Ascending aorta (tissue), 2 donors: Measurements from ENCODE around the gene HAND1. TPM values are rescaled to one million over a fixed set of nuclear protein-coding genes. Genes with fewer than 3 reads are reported as not detected.

Experiments
- DNase-seq, 2 donors: peaks; one replicate each; pipeline ENCODE4 v3.0.0-alpha.2; 2019; ENCODE audit warnings: low spot score in 2 of 2
- H3K27ac ChIP-seq, 2 donors: fragments of 200-600 bp; sonication (generic); one replicate each; pipeline ENCODE4 v1.5.1; 2016 to 2017; ENCODE audit warnings: mild to moderate bottlenecking in 1 of 2
- H3K27me3 ChIP-seq: fragments of 200-600 bp; sonication (generic); one replicate; pipeline ENCODE4 v1.5.1; 2017
- H3K36me3 ChIP-seq, 2 donors: fragments of 200-600 bp; sonication (generic); one replicate each; pipeline ENCODE4 v1.5.1; 2016
- H3K4me1 ChIP-seq, 2 donors: fragments of 200-600 bp; sonication (generic); one replicate each; pipeline ENCODE4 v1.5.1; 2016 to 2017; ENCODE audit warnings: mild to moderate bottlenecking in 1 of 2
- H3K4me3 ChIP-seq, 2 donors: fragments of 200-600 bp; sonication (generic); one replicate each; pipeline ENCODE4 v1.5.1; 2016 to 2017; ENCODE audit warnings: mild to moderate bottlenecking in 1 of 2
- H3K9me3 ChIP-seq, 2 donors: fragments of 200-600 bp; sonication (generic); one replicate each; pipeline ENCODE4 v1.5.1; 2016
- CTCF ChIP-seq, 3 experiments: fragments of 200-600 bp in 2 of 3; fragments of 450-650 bp in 1 of 3; sonication (generic) in 2 of 3; IDR thresholded peaks; one replicate each; pipeline ENCODE4 v1.5.1; 2016 to 2019; ENCODE audit warnings: antibody characterized with exemption in 3 of 3, mild to moderate bottlenecking in 1 of 3, moderate library complexity in 1 of 3
- intact Hi-C: fragments of 100-400 bp; cut with DNase I; formaldehyde crosslinking; loops from one replicate; pipeline ENCODE4 v1.15.1; 2023
- total RNA-seq: library from RNA; depleted of rRNA; stranded (reverse); fragments of >200 nt; gene quantifications from one replicate; pipeline ENCODE4 v1.1.0, GENCODE V29; 2016

HAND1 gene
- total RNA-seq, 1 donor from 2014 or later, result not detected

DNA sequence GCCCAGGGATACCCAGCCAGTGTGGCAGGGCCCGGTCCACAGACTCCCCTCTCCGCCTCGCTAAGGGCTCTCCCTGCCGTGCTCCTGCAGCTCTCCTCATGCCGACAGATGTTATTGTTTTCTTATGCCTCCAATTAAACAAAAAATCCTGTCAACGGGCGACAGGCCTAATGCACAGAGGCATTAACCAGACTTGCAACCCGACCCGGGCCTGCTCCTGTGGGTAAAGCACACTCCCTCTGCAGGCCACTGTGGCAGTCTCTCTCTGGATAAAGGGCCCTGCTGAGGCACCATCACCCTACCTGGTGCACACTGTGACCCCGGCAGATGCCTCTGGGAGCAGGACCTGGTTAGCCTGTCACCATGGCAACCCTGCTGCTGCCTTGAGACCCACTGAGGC, 27.5 kb upstream of the HAND1 start:
- Histone ChIP-seq H3K9me3 (no peaks in the 10 kb centered on the region), H3K27ac (no peak overlapping the region), H3K27me3 (no peaks in the 10 kb centered on the region), H3K36me3 (no peaks in the 10 kb centered on the region), H3K4me1 (no peaks in the 10 kb centered on the region), H3K4me3 (no peak overlapping the region)
- DNase-seq, result no peak
- intact Hi-C loops, result no loop called here
- TF ChIP-seq CTCF (IDR thresholded peaks at IDR 0.05), result no peak

GRCh38 chr5:154503698-154504039, 25.6 kb upstream of the HAND1 start:
- no peaks in the 10 kb centered on the region for H3K9me3 ChIP-seq
- no peaks in the 10 kb centered on the region for H3K36me3 ChIP-seq
- no peaks in the 10 kb centered on the region for H3K27me3 ChIP-seq
- H3K4me1 ChIP-seq, result no peaks in the 10 kb centered on the region
- H3K27ac ChIP-seq, result no peak overlapping the region
- intact Hi-C loops, result no loop called here
- H3K4me3 ChIP-seq, result no peak overlapping the region
- no peak for DNase-seq
- no peak for TF ChIP-seq CTCF (IDR thresholded peaks at IDR 0.05)

DNA sequence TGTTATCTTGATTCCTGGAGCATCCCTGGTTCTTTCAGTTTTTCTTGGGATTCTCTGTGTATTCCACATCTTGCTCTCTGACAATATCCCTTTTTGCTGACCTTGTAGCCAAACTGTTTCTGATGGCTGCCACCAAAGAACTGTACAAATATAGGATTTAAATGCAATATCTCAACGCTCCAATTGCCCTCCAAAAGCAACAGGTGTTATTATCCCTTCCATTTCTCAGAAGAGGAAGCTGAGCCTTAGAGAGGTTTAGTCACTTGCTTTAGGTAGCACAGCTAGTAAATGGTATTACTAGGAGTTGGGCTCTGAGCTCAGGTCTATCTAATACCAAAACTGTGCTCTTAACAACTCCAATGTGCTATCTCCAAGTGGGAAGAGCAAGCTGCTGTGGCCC, 24.2 kb upstream of the HAND1 start:
- intact Hi-C loops, result no loop called here
- no peak for TF ChIP-seq CTCF (IDR thresholded peaks at IDR 0.05)
- H3K4me3 ChIP-seq, result no peak overlapping the region
- DNase-seq, result no peak
- no peaks in the 10 kb centered on the region for H3K27me3 ChIP-seq
- no peaks in the 10 kb centered on the region for H3K4me1 ChIP-seq
- H3K36me3 ChIP-seq, result no peaks in the 10 kb centered on the region
- no peaks in the 10 kb centered on the region for H3K9me3 ChIP-seq
- H3K27ac ChIP-seq, result no peak overlapping the region

GRCh38 chr5:154501566-154501965, 23.5 kb upstream of the HAND1 start:
- H3K4me3 ChIP-seq, result no peak overlapping the region
- no peaks in the 10 kb centered on the region for H3K4me1 ChIP-seq
- no peaks in the 10 kb centered on the region for H3K36me3 ChIP-seq
- H3K27me3 ChIP-seq, result no peaks in the 10 kb centered on the region
- no peak overlapping the region for H3K27ac ChIP-seq
- no peak for TF ChIP-seq CTCF (IDR thresholded peaks at IDR 0.05)
- H3K9me3 ChIP-seq, result no peaks in the 10 kb centered on the region
- DNase-seq, result no peak
- intact Hi-C loops, result no loop called here

DNA sequence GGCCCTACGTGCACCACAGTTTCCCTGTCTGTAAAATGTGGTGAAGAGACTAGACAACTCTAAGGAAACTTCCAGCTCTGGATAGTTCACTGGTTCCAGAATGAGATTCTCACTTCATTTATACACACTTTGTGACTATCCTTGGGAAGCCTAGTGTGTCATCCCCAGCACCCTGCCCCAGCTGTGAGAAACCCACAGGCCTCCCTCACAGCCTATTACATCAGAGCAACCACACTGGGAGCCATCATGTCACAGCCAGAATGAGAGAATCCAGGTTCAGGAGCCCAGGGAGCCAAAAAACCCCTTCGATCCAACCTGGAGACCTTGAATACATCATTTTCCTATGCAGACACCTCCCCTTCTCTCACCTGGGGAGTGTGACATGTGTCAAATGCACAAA, 21.0 kb upstream of the HAND1 start:
- H3K27me3 ChIP-seq, result no peaks in the 10 kb centered on the region
- no peaks in the 10 kb centered on the region for H3K4me1 ChIP-seq
- H3K4me3 ChIP-seq, result no peak overlapping the region
- intact Hi-C loops, result no loop called here
- DNase-seq, result no peak
- no peaks in the 10 kb centered on the region for H3K9me3 ChIP-seq
- H3K27ac ChIP-seq, result no peak overlapping the region
- TF ChIP-seq CTCF (IDR thresholded peaks at IDR 0.05), result no peak
- no peaks in the 10 kb centered on the region for H3K36me3 ChIP-seq

DNA sequence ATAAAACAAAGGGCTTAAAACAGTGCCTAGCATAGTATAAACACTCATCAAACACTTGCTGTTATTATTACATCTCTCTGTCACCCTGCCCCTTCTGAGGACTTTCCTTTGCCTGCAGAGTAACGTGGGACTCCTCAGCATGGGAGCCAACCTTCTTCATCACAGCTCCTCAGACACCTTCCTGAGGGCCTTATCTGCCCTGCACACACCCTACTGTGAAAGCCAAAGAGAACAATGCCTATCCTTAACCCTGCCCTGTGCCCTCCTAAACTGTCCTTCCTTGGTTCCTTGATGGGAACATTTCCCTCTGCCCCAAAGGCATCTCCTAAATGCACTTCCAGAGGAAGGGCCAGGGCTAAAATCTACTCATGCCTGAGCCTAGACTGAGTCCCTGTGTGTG, 20.6 kb upstream of the HAND1 start:
- no peaks in the 10 kb centered on the region for H3K27me3 ChIP-seq
- DNase-seq, result no peak

More for the DNA sequence above, 20.6 kb upstream of the HAND1 start:
- Histone ChIP-seq H3K9me3 (no peaks in the 10 kb centered on the region), H3K4me3 (no peak overlapping the region), H3K27ac (no peak overlapping the region), H3K4me1 (no peaks in the 10 kb centered on the region), H3K36me3 (no peaks in the 10 kb centered on the region)
- intact Hi-C loops, result no loop called here
- no peak for TF ChIP-seq CTCF (IDR thresholded peaks at IDR 0.05)
